ENCODE results near the gene IER5L.

GRCh38 chr9:129209109-129209508 lies 31.0 kb upstream of the IER5L start:
- TF ChIP-seq, protein P1, sequence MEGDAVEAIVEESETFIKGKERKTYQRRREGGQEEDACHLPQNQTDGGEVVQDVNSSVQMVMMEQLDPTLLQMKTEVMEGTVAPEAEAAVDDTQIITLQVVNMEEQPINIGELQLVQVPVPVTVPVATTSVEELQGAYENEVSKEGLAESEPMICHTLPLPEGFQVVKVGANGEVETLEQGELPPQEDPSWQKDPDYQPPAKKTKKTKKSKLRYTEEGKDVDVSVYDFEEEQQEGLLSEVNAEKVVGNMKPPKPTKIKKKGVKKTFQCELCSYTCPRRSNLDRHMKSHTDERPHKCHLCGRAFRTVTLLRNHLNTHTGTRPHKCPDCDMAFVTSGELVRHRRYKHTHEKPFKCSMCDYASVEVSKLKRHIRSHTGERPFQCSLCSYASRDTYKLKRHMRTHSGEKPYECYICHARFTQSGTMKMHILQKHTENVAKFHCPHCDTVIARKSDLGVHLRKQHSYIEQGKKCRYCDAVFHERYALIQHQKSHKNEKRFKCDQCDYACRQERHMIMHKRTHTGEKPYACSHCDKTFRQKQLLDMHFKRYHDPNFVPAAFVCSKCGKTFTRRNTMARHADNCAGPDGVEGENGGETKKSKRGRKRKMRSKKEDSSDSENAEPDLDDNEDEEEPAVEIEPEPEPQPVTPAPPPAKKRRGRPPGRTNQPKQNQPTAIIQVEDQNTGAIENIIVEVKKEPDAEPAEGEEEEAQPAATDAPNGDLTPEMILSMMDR (IDR thresholded peaks at IDR 0.05) = no peak
- no peak for TF ChIP-seq POLR2AphosphoS5 (IDR thresholded peaks at IDR 0.05)
